Ishikawa (cell line): Measurements from ENCODE around the gene GFOD2.

Experiments
- NFIC ChIP-seq: IDR thresholded peaks from 2 replicates; pipeline ENCODE4 v1.6.1; 2012
- TEAD4 ChIP-seq: IDR thresholded peaks from 2 replicates; pipeline ENCODE4 v1.6.1; 2012

DNA sequence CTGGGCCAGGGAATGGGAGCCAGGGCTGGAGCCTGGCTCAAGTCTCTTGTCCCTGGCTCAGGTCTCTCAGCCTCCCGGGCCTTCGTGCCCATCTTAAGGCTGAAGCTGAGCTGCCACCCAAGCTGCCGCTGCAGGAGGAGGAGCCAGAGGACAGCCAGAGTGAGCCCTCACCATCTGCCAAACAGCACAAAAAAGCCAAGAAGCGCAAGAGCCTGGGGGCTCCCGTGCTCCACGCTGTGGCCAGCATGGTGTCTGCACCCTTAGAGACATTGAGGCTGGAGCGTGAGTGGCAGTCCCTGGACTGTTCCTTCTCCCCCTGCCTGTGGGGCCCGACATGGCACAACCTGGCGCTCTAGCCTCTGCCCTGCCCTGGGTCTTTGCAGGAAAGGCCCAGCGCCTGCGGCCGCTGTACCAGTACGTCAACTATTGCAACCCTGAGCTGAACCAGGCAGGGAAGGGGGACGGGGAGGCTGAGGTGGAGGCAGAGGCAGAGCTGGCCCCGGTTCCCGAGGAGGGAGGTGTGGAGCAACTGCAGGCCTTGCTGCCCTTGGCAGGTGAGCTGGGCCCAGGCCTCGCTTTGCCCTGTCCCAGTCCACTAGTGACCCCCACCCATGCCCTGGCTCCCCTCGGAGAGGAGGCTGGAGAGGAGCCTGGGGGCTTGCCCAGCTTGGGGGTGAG, 51.2 kb downstream of the GFOD2 start:
- no peak for TF ChIP-seq TEAD4
- no peak for TF ChIP-seq NFIC
